Liver (tissue), 9 donors: ENCODE results near the gene LDAH. TPM values are rescaled to one million over a fixed set of nuclear protein-coding genes. Genes with fewer than 3 reads are reported as not detected.

ENCODE experiments used
- DNase-seq: peaks from one replicate; pipeline ENCODE4 v3.0.0-alpha.2; 2017; ENCODE audit warnings: low spot score
- H3K27ac ChIP-seq, 2 donors: one replicate each; pipeline ENCODE4 v1.7.0; 2013; ENCODE audit warnings: inconsistent platforms in 2 of 2, low read length in 2 of 2, control low read depth in 1 of 2, low read depth in 1 of 2, mild to moderate bottlenecking in 1 of 2
- H3K27me3 ChIP-seq, 4 donors: one replicate each; pipeline versions ENCODE4 v1.6.1 to v1.7.0; 2013; ENCODE audit warnings: low read length in 3 of 4, inconsistent platforms in 1 of 4, mild to moderate bottlenecking in 1 of 4, moderate library complexity in 1 of 4; ENCODE audit not compliant: control insufficient read depth in 4 of 4, insufficient read depth in 4 of 4
- H3K36me3 ChIP-seq, 4 donors: one replicate each; pipeline versions ENCODE4 v1.6.1 to v1.7.0; 2013; ENCODE audit warnings: low read length in 3 of 4, mild to moderate bottlenecking in 3 of 4, low read depth in 1 of 4, moderate library complexity in 1 of 4; ENCODE audit not compliant: control insufficient read depth in 4 of 4, insufficient read depth in 3 of 4
- H3K4me1 ChIP-seq, 4 donors: one replicate each; pipeline versions ENCODE4 v1.6.1 to v1.7.0; 2013; ENCODE audit warnings: low read length in 3 of 4, mild to moderate bottlenecking in 3 of 4, moderate library complexity in 1 of 4; ENCODE audit not compliant: control insufficient read depth in 4 of 4, insufficient read depth in 4 of 4
- H3K4me3 ChIP-seq, 3 donors: one replicate each; pipeline versions ENCODE4 v1.6.1 to v1.7.0; 2013; ENCODE audit warnings: low read length in 3 of 3, control low read depth in 1 of 3, low read depth in 1 of 3, mild to moderate bottlenecking in 1 of 3
- H3K9ac ChIP-seq, 2 donors: one replicate each; pipeline ENCODE4 v1.7.0; 2013; ENCODE audit warnings: low read length in 2 of 2, mild to moderate bottlenecking in 2 of 2, moderate library complexity in 2 of 2, control low read depth in 1 of 2, low read depth in 1 of 2
- H3K9me3 ChIP-seq, 4 donors: one replicate each; pipeline versions ENCODE4 v1.6.1 to v1.7.0; 2013; ENCODE audit warnings: low read length in 3 of 4; ENCODE audit not compliant: control insufficient read depth in 4 of 4
- EGR1 ChIP-seq, 2 donors: IDR thresholded peaks; 2 replicates each; pipeline ENCODE4 v1.6.1; 2016 to 2018; ENCODE audit warnings: antibody characterized with exemption in 2 of 2, low read depth in 2 of 2
- FOXA1 ChIP-seq: IDR thresholded peaks from 2 replicates; pipeline ENCODE4 v1.6.1; 2016; ENCODE audit warnings: antibody characterized with exemption
- FOXA2 ChIP-seq: IDR thresholded peaks from 2 replicates; pipeline ENCODE4 v1.6.1; 2016; ENCODE audit warnings: antibody characterized with exemption
- GABPA ChIP-seq, 2 donors: IDR thresholded peaks in 1 of 2; conservative IDR thresholded peaks in 1 of 2; 2 replicates each; pipeline ENCODE4 v1.6.1; 2016; ENCODE audit warnings: antibody characterized with exemption in 2 of 2, mild to moderate bottlenecking in 1 of 2, moderate library complexity in 1 of 2
- HNF4A ChIP-seq, 2 donors: conservative IDR thresholded peaks; 2 replicates each; pipeline ENCODE4 v1.6.1; 2016; ENCODE audit warnings: antibody characterized with exemption in 2 of 2, mild to moderate bottlenecking in 2 of 2
- HNF4G ChIP-seq: IDR thresholded peaks from 2 replicates; pipeline ENCODE4 v1.6.1; 2016; ENCODE audit warnings: antibody characterized with exemption
- JUND ChIP-seq, 2 donors: IDR thresholded peaks; 2 replicates each; pipeline ENCODE4 v1.6.1; 2016; ENCODE audit warnings: antibody characterized with exemption in 2 of 2
- NR2F2 ChIP-seq: IDR thresholded peaks from 2 replicates; pipeline ENCODE4 v1.6.1; 2016; ENCODE audit warnings: antibody characterized with exemption
- RAD21 ChIP-seq, 2 donors: IDR thresholded peaks; 2 replicates each; pipeline ENCODE4 v1.6.1; 2016; ENCODE audit warnings: antibody characterized with exemption in 2 of 2, mild to moderate bottlenecking in 2 of 2
- RXRA ChIP-seq, 2 donors: IDR thresholded peaks; 2 replicates each; pipeline ENCODE4 v1.6.1; 2017 to 2018; ENCODE audit warnings: antibody characterized with exemption in 2 of 2, mild to moderate bottlenecking in 1 of 2
- TAF1 ChIP-seq: conservative IDR thresholded peaks from 2 replicates; pipeline ENCODE4 v1.6.1; 2016; ENCODE audit warnings: antibody characterized with exemption, mild to moderate bottlenecking
- YY1 ChIP-seq: IDR thresholded peaks from 2 replicates; pipeline ENCODE4 v1.6.1; 2016; ENCODE audit warnings: antibody characterized with exemption, mild to moderate bottlenecking
- WGBS: extraction: QIAGEN DNeasy Blood & Tissue Kit; methylation state at CpG from one replicate; pipeline ENCODE4 v1.1.7; 2013; 5-methylcytosine and 5-hydroxymethylcytosine counted together
- polyA plus RNA-seq, 2 donors: library from polyadenylated mRNA; stranded (reverse) in 1 of 2; unstranded in 1 of 2; fragments of 200-250 nt in 1 of 2; fragments of >200 nt in 1 of 2; fragmentation: Nextera tagmentation in 1 of 2; extraction: Ambion mirVana in 1 of 2; gene quantifications; one replicate each; pipeline versions ENCODE4 v1.2.1 to v1.2.3, GENCODE V29; 2013 to 2015
- total RNA-seq, 2 donors: library from RNA; depleted of rRNA; stranded (reverse); fragments of >200 nt; gene quantifications; one replicate each; pipeline ENCODE4 v1.2.3, GENCODE V29; 2014
- TF ChIP-seq, protein P1 (sequence below): IDR thresholded peaks from 2 replicates; pipeline ENCODE4 v1.6.1; 2016; ENCODE audit warnings: antibody characterized with exemption, mild to moderate bottlenecking
- TF ChIP-seq, protein P2 (sequence below): IDR thresholded peaks from 2 replicates; pipeline ENCODE4 v1.6.1; 2016; ENCODE audit warnings: antibody characterized with exemption
- TF ChIP-seq, protein P3 (sequence below): fragments of 150-350 bp; IDR thresholded peaks from 2 replicates; pipeline ENCODE4 v1.5.1; 2017; ENCODE audit warnings: improper control_type of control experiment, low read depth, low read length; ENCODE audit not compliant: missing input control
- TF ChIP-seq, protein P4 (sequence below): IDR thresholded peaks from 2 replicates; pipeline ENCODE4 v1.6.1; 2016; ENCODE audit warnings: antibody characterized with exemption
- donor health status: healthy.
- donor health status: healthy.
- donor health status: healthy.
- donor health status: healthy.
- donor health status: healthy.

The LDAH gene
- total and polyA plus RNA-seq, 4 donors: 5.8 to 17.7 (median 9.7) TPM

DNA sequence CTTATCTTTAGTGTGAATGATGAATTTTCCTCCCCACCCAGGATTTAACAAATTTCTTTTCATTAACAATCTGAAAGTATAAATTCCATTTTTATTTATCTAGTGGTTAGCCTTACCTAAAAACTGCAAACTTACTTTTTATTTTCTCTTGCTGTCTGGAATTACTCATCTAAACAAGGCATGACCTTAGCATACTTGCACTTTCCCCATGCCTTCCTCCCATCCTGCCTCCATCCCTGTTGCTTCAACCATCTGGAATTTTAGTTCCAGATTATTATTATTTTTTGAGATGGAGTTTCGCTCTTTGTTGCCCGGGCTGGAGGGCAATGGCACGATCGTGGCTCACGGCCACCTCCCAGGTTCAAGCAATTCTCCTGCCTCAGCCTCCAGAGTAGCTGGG, 120.3 kb downstream of the LDAH start:
- TF ChIP-seq YY1 (no peak), HNF4A (conservative IDR thresholded peaks at IDR 0.05) (no peak), TAF1 (no peak)
- Histone ChIP-seq H3K9ac (no peak overlapping the region), H3K4me1 (peaks cover 3 to 13% (median 6%) of the 10 kb centered on the region in 4 donors), H3K36me3 (no peaks in the 10 kb centered on the region), H3K27ac (no peak overlapping the region), H3K27me3 (no peaks in the 10 kb centered on the region), H3K9me3 (no peaks in the 10 kb centered on the region), H3K4me3 (no peak overlapping the region)
- DNase-seq: no peak
- WGBS: 94% methylated on average over 5 of the region's 5 CpGs

DNA sequence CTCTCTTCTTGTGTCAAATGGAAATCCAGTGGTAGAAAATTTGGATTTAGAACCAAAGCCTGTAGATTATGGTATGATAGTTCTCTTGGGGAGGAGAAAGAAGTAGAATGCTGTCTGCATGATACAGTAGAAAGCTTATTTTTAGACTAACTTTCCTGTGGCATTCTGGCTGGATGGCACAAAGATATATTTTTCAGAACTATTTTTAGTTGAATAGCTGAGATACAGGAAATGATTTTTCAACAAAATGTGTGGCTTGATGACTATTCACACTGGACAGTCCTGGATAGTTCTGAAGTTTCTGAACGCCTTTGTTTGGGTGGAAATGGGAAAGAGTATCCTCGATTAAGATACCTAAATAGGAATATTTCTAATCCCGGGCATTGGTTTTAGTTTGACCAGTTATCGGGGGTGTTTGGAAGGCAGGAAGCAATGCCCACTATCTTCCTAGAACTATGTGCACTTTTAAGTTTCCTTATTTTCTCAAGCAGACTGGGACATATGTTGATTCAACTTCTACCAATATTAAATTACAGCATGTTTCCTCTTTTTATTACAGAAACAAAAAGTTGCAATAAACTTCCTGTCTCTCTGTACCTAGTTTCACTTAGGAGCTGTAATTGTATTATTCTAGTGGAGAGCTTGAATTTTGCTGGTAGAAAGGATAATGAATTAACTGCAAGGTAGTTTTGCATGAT, 123.8 kb downstream of the LDAH start:
- no peak overlapping the region for H3K27ac ChIP-seq

More for the DNA sequence above, 123.8 kb downstream of the LDAH start:
- no peak overlapping the region for H3K9ac ChIP-seq
- H3K4me3 ChIP-seq: no peak overlapping the region
- no peaks in the 10 kb centered on the region for H3K36me3 ChIP-seq
- WGBS: 74% methylated on average over 4 of the region's 4 CpGs
- no peaks in the 10 kb centered on the region for H3K9me3 ChIP-seq
- no peaks in the 10 kb centered on the region for H3K27me3 ChIP-seq
- TF ChIP-seq HNF4G (no peak), TAF1 (no peak), GABPA (IDR thresholded peaks at IDR 0.05 in 1 of 2, conservative IDR thresholded peaks at IDR 0.05 in 1 of 2) (no peak), NR2F2 (no peak), HNF4A (conservative IDR thresholded peaks at IDR 0.05) (no peak), FOXA2 (no peak), YY1 (no peak), JUND (IDR thresholded peaks at IDR 0.05) (no peak), FOXA1 (no peak), RXRA (IDR thresholded peaks at IDR 0.05) (no peak), RAD21 (IDR thresholded peaks at IDR 0.05) (no peak), EGR1 (IDR thresholded peaks at IDR 0.05; ENCODE audit: low read depth in 2 of 2) (no peak)
- TF ChIP-seq, protein P1, sequence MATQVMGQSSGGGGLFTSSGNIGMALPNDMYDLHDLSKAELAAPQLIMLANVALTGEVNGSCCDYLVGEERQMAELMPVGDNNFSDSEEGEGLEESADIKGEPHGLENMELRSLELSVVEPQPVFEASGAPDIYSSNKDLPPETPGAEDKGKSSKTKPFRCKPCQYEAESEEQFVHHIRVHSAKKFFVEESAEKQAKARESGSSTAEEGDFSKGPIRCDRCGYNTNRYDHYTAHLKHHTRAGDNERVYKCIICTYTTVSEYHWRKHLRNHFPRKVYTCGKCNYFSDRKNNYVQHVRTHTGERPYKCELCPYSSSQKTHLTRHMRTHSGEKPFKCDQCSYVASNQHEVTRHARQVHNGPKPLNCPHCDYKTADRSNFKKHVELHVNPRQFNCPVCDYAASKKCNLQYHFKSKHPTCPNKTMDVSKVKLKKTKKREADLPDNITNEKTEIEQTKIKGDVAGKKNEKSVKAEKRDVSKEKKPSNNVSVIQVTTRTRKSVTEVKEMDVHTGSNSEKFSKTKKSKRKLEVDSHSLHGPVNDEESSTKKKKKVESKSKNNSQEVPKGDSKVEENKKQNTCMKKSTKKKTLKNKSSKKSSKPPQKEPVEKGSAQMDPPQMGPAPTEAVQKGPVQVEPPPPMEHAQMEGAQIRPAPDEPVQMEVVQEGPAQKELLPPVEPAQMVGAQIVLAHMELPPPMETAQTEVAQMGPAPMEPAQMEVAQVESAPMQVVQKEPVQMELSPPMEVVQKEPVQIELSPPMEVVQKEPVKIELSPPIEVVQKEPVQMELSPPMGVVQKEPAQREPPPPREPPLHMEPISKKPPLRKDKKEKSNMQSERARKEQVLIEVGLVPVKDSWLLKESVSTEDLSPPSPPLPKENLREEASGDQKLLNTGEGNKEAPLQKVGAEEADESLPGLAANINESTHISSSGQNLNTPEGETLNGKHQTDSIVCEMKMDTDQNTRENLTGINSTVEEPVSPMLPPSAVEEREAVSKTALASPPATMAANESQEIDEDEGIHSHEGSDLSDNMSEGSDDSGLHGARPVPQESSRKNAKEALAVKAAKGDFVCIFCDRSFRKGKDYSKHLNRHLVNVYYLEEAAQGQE: no peak
- TF ChIP-seq, protein P2, sequence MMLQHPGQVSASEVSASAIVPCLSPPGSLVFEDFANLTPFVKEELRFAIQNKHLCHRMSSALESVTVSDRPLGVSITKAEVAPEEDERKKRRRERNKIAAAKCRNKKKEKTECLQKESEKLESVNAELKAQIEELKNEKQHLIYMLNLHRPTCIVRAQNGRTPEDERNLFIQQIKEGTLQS: no peak
- TF ChIP-seq, protein P3, sequence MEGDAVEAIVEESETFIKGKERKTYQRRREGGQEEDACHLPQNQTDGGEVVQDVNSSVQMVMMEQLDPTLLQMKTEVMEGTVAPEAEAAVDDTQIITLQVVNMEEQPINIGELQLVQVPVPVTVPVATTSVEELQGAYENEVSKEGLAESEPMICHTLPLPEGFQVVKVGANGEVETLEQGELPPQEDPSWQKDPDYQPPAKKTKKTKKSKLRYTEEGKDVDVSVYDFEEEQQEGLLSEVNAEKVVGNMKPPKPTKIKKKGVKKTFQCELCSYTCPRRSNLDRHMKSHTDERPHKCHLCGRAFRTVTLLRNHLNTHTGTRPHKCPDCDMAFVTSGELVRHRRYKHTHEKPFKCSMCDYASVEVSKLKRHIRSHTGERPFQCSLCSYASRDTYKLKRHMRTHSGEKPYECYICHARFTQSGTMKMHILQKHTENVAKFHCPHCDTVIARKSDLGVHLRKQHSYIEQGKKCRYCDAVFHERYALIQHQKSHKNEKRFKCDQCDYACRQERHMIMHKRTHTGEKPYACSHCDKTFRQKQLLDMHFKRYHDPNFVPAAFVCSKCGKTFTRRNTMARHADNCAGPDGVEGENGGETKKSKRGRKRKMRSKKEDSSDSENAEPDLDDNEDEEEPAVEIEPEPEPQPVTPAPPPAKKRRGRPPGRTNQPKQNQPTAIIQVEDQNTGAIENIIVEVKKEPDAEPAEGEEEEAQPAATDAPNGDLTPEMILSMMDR: no peak
- TF ChIP-seq, protein P4, sequence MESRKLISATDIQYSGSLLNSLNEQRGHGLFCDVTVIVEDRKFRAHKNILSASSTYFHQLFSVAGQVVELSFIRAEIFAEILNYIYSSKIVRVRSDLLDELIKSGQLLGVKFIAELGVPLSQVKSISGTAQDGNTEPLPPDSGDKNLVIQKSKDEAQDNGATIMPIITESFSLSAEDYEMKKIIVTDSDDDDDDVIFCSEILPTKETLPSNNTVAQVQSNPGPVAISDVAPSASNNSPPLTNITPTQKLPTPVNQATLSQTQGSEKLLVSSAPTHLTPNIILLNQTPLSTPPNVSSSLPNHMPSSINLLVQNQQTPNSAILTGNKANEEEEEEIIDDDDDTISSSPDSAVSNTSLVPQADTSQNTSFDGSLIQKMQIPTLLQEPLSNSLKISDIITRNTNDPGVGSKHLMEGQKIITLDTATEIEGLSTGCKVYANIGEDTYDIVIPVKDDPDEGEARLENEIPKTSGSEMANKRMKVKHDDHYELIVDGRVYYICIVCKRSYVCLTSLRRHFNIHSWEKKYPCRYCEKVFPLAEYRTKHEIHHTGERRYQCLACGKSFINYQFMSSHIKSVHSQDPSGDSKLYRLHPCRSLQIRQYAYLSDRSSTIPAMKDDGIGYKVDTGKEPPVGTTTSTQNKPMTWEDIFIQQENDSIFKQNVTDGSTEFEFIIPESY: no peak
- peaks cover 3 to 33% (median 22%) of the 10 kb centered on the region in 4 donors for H3K4me1 ChIP-seq
- DNase-seq: no peak
